HUES64 (cell line): ENCODE measurements around the gene MGMT. TPM values are rescaled to one million over a fixed set of nuclear protein-coding genes. Genes with fewer than 3 reads are reported as not detected.
A peak's percentile ranks its signal among the peaks of the same experiment; 100 is the strongest.
"Not testable (repeated sequence)": the region's sequence is repeated elsewhere in the genome, so short reads cannot be mapped to it uniquely, and the experiment has no call there.

Experiments used
- H3K27ac ChIP-seq: 2 replicates; pipeline ENCODE4 v1.7.0; 2013; ENCODE audit warnings: low read depth, low read length, inconsistent platforms
- H3K27me3 ChIP-seq: 2 replicates; pipeline ENCODE4 v1.6.1; 2013; ENCODE audit warnings: mild to moderate bottlenecking, low read length; ENCODE audit not compliant: insufficient read depth
- H3K36me3 ChIP-seq: 2 replicates; pipeline ENCODE4 v1.6.1; 2013; ENCODE audit warnings: mild to moderate bottlenecking, low read length; ENCODE audit not compliant: insufficient read depth
- H3K4me1 ChIP-seq: 2 replicates; pipeline ENCODE4 v1.6.1; 2013; ENCODE audit warnings: mild to moderate bottlenecking, low read length, moderate library complexity; ENCODE audit not compliant: insufficient read depth
- H3K4me3 ChIP-seq: 2 replicates; pipeline ENCODE4 v1.5.1; 2013; ENCODE audit warnings: mild to moderate bottlenecking, low read length, moderate library complexity
- H3K9ac ChIP-seq: 2 replicates; pipeline ENCODE4 v1.6.1; 2013; ENCODE audit warnings: mild to moderate bottlenecking, low read depth, low read length
- H3K9me3 ChIP-seq: 2 replicates; pipeline ENCODE4 v1.6.1; 2013; ENCODE audit warnings: low read depth, low read length; ENCODE audit not compliant: insufficient read depth
- WGBS: fragments of 150-250, 120-280 bp; methylation state at CpG from one replicate; pipeline ENCODE4 v1.1.7; 2013; ENCODE audit warnings: missing lambda C conversion rate; 5-methylcytosine and 5-hydroxymethylcytosine counted together
- polyA plus RNA-seq, 2 experiments: library from polyadenylated mRNA; stranded (reverse); fragments of 50-300 nt; gene quantifications; one replicate each; pipeline ENCODE4 v1.2.3, GENCODE V29; 2013

Gene MGMT
- 9.2 TPM for polyA plus RNA-seq (2013, experiment 1 of 2)
- polyA plus RNA-seq (2013, experiment 2 of 2), result 11.2 TPM

GRCh38 chr10:129466703-129467358 is at the start of gene MGMT:
Gene MGMT, plus strand, starts transcription at chr10:129467241.
- Histone ChIP-seq H3K27ac (no peak within 1 kb of the TSS; the same call in 1 of the 2 replicates), H3K4me1 (0 out of 2 replicates have a peak, but pooled peaks cover 9% of the 10 kb centered on the region), H3K4me3 (peak within 1 kb of the TSS; percentile 77), H3K9me3 (no peaks in the 10 kb centered on the region), H3K27me3 (peaks cover 5% of the 10 kb centered on the region), H3K36me3 (no peaks in the 10 kb centered on the region), H3K9ac (peak within 1 kb of the TSS; percentile 78)
- 15% methylated on average over 85 of the region's 85 CpGs for WGBS

- Histone ChIP-seq H3K4me3 (no peak overlapping the region), H3K9me3 (no peaks in the 10 kb centered on the region), H3K27ac (no peak overlapping the region), H3K36me3 (no peaks in the 10 kb centered on the region), H3K9ac (no peak overlapping the region), H3K4me1 (peaks cover 4% of the 10 kb centered on the region; the same call in 1 of the 2 replicates), H3K27me3 (no peaks in the 10 kb centered on the region)
- WGBS, result 76% methylated on average over 8 of the region's 9 CpGs
Observed at GRCh38 chr10:129417870-129418269, 49.2 kb upstream of the MGMT start.

GRCh38 chr10:129418496-129419225 is 48.4 kb upstream of the MGMT start:
- peaks cover 4% of the 10 kb centered on the region; the same call in 1 of the 2 replicates for H3K4me1 ChIP-seq
- no peaks in the 10 kb centered on the region for H3K9me3 ChIP-seq
- no peak overlapping the region for H3K9ac ChIP-seq
- no peaks in the 10 kb centered on the region for H3K27me3 ChIP-seq
- H3K4me3 ChIP-seq, result no peak overlapping the region
- no peaks in the 10 kb centered on the region for H3K36me3 ChIP-seq
- WGBS, result 91% methylated on average over 17 of the region's 17 CpGs
- no peak overlapping the region for H3K27ac ChIP-seq

GRCh38 chr10:129419397-129419796 is 47.6 kb upstream of the MGMT start:
- Histone ChIP-seq H3K36me3 (no peaks in the 10 kb centered on the region), H3K27me3 (no peaks in the 10 kb centered on the region), H3K9me3 (no peaks in the 10 kb centered on the region), H3K4me1 (peaks cover 4% of the 10 kb centered on the region; the same call in 1 of the 2 replicates), H3K4me3 (no peak overlapping the region), H3K27ac (no peak overlapping the region), H3K9ac (no peak overlapping the region)
- 96% methylated on average over 23 of the region's 23 CpGs for WGBS

GRCh38 chr10:129421399-129422010 is 45.5 kb upstream of the MGMT start:
- H3K27me3 ChIP-seq, result no peaks in the 10 kb centered on the region
- 93% methylated on average over 10 of the region's 10 CpGs for WGBS
- H3K36me3 ChIP-seq, result no peaks in the 10 kb centered on the region
- no peak overlapping the region for H3K27ac ChIP-seq
- H3K9me3 ChIP-seq, result no peaks in the 10 kb centered on the region
- H3K4me3 ChIP-seq, result no peak overlapping the region
- H3K9ac ChIP-seq, result no peak overlapping the region
- H3K4me1 ChIP-seq, result peaks cover 4% of the 10 kb centered on the region; the same call in 1 of the 2 replicates

GRCh38 chr10:129424978-129425377 is 42.1 kb upstream of the MGMT start:
- no peaks in the 10 kb centered on the region for H3K27me3 ChIP-seq

GRCh38 chr10:129426606-129427005 is 40.4 kb upstream of the MGMT start:
- no peaks in the 10 kb centered on the region for H3K27me3 ChIP-seq
- no peak overlapping the region for H3K9ac ChIP-seq
- 91% methylated on average over 5 of the region's 6 CpGs for WGBS
- H3K27ac ChIP-seq, result no peak overlapping the region
- no peaks in the 10 kb centered on the region for H3K4me1 ChIP-seq
- H3K4me3 ChIP-seq, result no peak overlapping the region
- no peaks in the 10 kb centered on the region for H3K9me3 ChIP-seq
- no peaks in the 10 kb centered on the region for H3K36me3 ChIP-seq

More at GRCh38 chr10:129424978-129425377, 42.1 kb upstream of the MGMT start:
- 89% methylated on average over 15 of the region's 15 CpGs for WGBS
- Histone ChIP-seq H3K4me1 (no peaks in the 10 kb centered on the region), H3K27ac (no peak overlapping the region), H3K4me3 (no peak overlapping the region), H3K9ac (no peak overlapping the region), H3K36me3 (no peaks in the 10 kb centered on the region), H3K9me3 (no peaks in the 10 kb centered on the region)

- Histone ChIP-seq H3K9ac (no peak overlapping the region), H3K27me3 (no peaks in the 10 kb centered on the region), H3K4me1 (peaks cover 16% of the 10 kb centered on the region), H3K27ac (no peak overlapping the region), H3K4me3 (no peak overlapping the region), H3K9me3 (peaks cover 8% of the 10 kb centered on the region; the same call in 1 of the 2 replicates), H3K36me3 (no peaks in the 10 kb centered on the region)
- 92% methylated on average over 7 of the region's 7 CpGs for WGBS
Observed at GRCh38 chr10:129433266-129433665, 33.8 kb upstream of the MGMT start.

GRCh38 chr10:129435724-129436123 is 31.3 kb upstream of the MGMT start:
- H3K9me3 ChIP-seq, result not testable (repeated sequence)
- WGBS, result 96% methylated on average over 4 of the region's 4 CpGs

GRCh38 chr10:129438024-129438423 is 29.0 kb upstream of the MGMT start:
- 78% methylated on average over 8 of the region's 8 CpGs for WGBS
- H3K9me3 ChIP-seq, result peaks cover 8% of the 10 kb centered on the region; the same call in 1 of the 2 replicates
- H3K9ac ChIP-seq, result no peak overlapping the region
- H3K27me3 ChIP-seq, result no peaks in the 10 kb centered on the region
- H3K4me1 ChIP-seq, result peaks cover 17% of the 10 kb centered on the region
- H3K27ac ChIP-seq, result no peak overlapping the region
- H3K4me3 ChIP-seq, result no peak overlapping the region
- no peaks in the 10 kb centered on the region for H3K36me3 ChIP-seq

More at GRCh38 chr10:129435724-129436123, 31.3 kb upstream of the MGMT start:
- H3K4me1 ChIP-seq, result peaks cover 17% of the 10 kb centered on the region
- H3K27ac ChIP-seq, H3K27me3 ChIP-seq, H3K9ac ChIP-seq, H3K4me3 ChIP-seq, H3K36me3 ChIP-seq: not testable (repeated sequence)

GRCh38 chr10:129440247-129440646 is 26.8 kb upstream of the MGMT start:
- Histone ChIP-seq H3K36me3 (no peaks in the 10 kb centered on the region), H3K27me3 (no peaks in the 10 kb centered on the region), H3K9ac (no peak overlapping the region), H3K27ac (no peak overlapping the region), H3K4me3 (no peak overlapping the region), H3K9me3 (peaks cover 8% of the 10 kb centered on the region; the same call in 1 of the 2 replicates), H3K4me1 (peaks cover 17% of the 10 kb centered on the region)
- 96% methylated on average over 7 of the region's 7 CpGs for WGBS
